Stimulated activated CD4-positive, alpha-beta T cell treated with anti-CD3 and anti-CD28 coated beads, Interleukin-1b, Interleukin-23, amount 100 ng/mL, for 24 hours (primary cell): Measurements from ENCODE around the gene RASSF5.

Source experiments
- DNase-seq, 4 experiments: peaks; one replicate each; pipeline ENCODE4 v3.0.0-alpha.2; 2020; ENCODE audit warnings: low read depth in 4 of 4, low spot score in 1 of 4

Gene RASSF5

GRCh38 chr1:206582537-206582936 lies 75.2 kb downstream of the RASSF5 start:
- DNase-seq = no peak

- peak in 1 of 4 experiments; percentile 52 for DNase-seq
Measured at GRCh38 chr1:206582971-206583706, 75.8 kb downstream of the RASSF5 start.

DNA sequence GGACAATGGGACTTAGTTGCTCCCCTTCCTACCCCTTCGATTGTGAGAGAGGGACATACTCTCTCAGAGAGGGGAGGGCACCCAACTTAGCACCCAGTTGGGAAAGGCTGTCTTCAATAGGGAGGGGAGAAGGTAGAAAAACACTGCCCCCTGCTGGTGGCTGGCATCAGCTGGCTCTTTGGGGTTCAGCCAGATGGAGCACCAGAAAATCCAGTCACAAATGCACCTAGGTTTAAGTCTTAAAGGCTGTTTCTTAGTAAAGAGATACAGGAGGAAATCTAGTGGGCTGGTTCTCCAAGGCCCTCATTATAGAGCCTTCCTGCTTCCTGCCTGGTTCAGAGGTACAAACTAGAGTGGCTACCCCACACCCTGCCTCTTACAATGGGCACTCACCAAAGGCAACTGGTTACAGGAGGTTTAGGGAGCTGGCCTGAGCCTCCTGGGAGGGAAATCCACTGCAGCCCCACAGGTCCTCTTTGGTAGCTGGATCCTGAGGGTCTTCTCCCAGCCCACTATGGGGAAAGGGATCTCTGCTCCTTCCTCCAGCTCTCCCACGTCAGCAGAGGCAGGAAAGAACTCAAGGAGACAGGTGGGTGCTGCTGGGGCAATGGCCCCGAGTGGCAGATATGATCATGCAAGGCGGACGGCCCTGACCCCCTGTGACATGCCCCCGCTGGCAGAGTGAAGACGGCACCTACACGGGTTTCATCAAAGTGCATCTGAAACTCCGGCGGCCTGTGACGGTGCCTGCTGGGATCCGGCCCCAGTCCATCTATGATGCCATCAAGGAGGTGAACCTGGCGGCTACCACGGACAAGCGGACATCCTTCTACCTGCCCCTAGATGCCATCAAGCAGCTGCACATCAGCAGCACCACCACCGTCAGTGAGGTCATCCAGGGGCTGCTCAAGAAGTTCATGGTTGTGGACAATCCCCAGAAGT lies 76.6 kb downstream of the RASSF5 start:
- peak; percentile 75 to 93 (median 84) for DNase-seq

GRCh38 chr1:206584683-206585082 lies 77.4 kb downstream of the RASSF5 start:
- no peak for DNase-seq

DNA sequence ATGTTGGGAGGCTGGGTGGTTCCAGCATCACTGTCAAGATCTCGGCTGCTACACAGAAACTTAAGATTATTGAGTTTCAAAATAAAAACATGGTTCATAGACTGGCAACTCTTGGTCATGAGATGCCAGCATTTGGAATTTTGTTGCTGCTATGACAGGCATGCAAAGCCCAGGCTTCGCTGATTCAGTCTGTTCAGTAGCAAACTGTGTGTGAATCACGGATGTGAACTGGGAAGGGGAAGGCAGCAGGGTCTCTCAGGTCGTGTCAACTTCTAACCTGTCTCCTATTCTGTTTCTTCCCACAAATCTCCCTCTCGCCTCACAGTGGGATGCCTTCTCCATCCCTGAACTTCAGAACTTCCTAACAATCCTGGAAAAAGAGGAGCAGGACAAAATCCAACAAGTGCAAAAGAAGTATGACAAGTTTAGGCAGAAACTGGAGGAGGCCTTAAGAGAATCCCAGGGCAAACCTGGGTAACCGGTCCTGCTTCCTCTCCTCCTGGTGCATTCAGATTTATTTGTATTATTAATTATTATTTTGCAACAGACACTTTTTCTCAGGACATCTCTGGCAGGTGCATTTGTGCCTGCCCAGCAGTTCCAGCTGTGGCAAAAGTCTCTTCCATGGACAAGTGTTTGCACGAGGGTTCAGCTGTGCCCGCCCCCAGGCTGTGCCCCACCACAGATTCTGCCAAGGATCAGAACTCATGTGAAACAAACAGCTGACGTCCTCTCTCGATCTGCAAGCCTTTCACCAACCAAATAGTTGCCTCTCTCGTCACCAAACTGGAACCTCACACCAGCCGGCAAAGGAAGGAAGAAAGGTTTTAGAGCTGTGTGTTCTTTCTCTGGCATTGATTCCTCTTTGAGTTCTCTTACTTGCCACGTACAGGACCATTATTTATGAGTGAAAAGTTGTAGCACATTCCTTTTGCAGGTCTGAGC lies 79.4 kb downstream of the RASSF5 start:
- no peak for DNase-seq

- no peak for DNase-seq
Measured at GRCh38 chr1:206587904-206588303, 80.6 kb downstream of the RASSF5 start.

GRCh38 chr1:206588492-206588891 lies 81.2 kb downstream of the RASSF5 start:
- no peak for DNase-seq

DNA sequence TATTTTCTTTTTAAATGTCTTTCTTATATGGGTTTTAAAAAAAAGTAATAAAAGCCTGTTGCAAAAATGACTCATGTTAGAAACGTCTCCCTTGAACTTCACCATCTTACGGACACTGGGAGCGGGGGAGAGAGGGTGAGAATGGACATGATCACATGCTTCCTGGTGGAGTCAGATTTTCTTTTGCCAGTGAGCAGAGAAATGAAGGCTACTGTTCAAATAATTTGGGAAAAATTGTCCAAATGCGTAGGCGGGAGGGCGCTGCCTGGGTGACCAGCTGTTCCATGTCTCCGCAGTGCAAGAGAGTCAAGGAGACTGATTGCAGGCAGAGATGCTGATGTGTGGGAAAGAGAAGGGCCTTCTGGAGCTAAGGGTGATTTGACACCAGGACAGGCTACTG lies 81.9 kb downstream of the RASSF5 start:
- no peak for DNase-seq

GRCh38 chr1:206590025-206590758 lies 82.9 kb downstream of the RASSF5 start:
- peak in 1 of 4 experiments; percentile 55 for DNase-seq

DNA sequence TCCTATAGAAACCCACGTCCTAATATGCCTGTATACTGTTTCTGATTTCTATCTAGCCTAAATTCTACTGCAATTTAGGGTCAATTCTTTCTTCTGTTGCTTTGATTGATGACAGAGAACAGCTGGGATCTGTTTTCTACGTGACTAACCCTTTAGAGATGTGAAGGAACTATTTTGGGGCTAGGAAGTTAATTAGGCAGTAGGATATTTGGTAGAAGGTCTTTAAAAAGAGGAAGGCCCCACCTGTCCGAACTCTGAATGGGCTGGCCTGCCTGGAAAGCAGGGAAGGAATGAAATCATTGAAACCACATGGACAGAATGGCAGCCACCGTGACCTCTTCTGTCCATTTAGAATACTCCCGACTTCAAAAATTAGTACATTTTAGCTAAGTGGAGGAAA lies 83.9 kb downstream of the RASSF5 start:
- no peak for DNase-seq

DNA sequence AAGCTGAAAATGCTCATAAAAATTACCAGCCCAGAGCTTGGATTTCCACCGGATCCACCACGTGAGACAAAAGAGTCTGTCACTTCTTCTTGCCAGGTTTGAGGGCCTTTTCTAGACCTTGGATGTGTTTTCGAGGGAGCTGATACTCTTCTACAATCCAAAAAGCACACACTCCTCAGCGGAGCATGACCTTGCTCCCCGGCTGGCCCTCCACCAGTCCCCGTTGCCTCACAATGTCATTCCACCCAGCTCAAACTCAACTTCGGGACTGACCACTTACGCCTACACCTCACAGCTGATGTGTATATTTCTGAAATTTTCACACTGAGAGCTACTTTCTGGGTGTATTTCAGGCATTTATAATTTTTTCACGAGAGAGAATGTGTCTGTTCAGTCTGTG lies 84.4 kb downstream of the RASSF5 start:
- no peak for DNase-seq

DNA sequence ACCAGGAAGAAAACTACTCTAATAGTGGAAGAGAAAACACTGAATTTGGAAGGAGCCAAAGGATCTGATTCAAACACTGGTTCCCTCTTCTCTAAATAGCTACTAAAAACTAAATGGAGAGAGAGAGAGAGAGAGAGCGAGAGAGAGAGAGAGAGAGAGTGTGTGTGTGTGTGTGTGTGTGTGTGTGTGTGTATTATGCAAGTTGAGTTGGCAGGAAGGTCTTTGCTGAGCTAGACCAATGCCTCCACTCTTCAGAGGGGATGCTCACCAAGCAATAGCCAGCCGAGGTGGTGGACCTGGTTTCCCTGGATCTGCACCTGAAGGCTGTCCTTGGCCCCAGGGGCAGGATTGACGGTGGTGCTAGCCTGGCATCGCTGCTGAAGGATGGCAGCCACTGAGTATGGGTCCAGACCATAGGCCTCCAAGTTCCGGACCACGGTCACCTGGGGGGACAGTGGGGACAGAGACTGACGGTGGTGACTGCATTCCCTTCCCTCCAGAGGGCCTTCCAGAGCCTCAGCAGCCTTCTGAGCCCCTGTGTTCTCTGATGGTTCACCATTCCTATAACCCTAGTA lies 86.1 kb downstream of the RASSF5 start:
- DNase-seq = no peak

DNA sequence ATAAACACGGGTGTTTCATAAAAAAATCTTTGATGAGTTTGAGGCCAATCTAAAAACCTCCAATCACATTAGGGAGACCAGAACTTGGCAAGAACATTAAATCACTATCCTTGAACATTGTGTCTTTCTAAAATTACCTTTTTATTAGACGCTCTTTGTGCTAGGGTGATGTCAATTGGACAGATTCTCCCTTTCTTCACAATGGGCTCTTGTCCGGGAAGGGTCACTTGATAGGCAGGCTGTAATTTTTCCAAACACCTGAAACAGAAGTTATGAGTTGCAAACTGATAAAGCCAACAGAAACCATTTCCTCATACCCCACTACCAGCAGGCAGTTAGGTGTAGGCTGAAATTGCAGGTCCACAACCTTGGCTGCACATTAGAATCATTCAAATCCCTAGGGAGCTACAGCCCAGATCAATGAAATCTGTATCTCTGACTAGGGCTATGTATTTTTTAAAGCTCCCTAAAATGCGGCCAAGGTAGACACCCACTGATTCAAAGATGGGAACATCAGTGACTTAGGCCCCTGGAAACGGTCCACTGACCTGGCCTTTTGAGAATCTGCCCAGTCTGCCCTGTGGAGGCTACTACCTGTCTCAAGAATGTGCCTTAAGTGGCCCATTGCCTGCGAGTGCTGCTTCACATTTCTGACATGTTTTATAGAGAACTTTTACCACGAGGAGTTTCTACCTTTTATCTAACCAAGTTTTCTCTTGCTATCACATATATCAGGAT lies 88.4 kb downstream of the RASSF5 start:
- no peak for DNase-seq

- no peak for DNase-seq
Measured at GRCh38 chr1:206596319-206596666, 89.0 kb downstream of the RASSF5 start.

DNA sequence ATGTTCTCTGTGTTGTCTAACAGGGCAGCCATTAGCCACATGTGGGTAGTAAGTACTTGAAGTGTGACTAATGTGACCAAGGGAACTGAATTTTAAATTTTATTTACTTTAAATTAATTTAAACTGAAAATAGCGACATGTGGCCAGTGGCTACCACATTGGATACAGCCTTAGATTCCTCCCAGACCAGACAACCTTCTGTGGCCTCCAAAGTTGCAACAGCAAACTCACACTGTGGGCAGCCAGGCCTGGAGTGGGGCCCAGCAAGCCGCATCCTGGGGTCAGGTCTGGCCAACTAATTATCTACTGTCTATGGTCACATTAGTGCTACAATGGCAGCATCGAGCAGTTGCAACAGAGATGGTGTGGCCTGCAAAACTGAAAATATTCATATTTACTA lies 93.2 kb downstream of the RASSF5 start:
- DNase-seq = no peak

DNA sequence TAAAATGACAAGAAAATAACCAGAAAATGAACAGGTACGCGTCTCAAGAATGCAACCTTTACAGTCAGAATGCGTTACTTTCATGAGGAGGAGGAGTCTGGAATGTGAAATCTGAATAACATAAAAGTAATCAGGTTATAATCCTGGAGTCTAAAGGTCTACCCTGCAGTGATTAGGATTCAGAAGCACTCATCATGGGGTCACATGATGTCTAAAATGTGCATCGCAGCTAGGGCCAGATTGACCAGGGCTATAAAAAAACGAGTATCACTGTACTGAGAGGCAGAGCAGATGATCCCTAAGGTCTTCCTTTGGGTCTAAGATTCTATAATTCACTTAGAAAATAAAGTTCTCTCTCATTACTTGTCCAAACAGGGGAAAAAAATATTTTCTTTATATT lies 97.5 kb downstream of the RASSF5 start:
- no peak for DNase-seq

DNA sequence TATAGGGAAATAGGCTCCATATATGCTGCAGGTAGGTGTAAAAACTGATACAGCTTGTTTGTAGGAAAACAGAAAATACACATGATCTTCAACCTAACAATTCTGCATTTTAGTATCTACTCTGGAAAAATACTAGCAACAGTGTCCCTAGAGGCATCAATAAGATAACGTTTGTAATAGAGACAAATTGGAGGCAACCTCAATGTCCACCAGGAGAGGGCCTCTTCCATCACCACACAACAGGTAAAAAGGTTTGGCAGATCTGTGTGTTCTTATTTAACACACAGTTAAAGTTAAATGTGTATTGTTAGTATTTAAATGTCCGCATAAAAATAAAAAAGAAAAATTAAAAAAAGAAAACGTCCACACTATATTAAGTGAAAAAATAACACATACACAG lies 99.5 kb downstream of the RASSF5 start:
- DNase-seq = no peak

DNA sequence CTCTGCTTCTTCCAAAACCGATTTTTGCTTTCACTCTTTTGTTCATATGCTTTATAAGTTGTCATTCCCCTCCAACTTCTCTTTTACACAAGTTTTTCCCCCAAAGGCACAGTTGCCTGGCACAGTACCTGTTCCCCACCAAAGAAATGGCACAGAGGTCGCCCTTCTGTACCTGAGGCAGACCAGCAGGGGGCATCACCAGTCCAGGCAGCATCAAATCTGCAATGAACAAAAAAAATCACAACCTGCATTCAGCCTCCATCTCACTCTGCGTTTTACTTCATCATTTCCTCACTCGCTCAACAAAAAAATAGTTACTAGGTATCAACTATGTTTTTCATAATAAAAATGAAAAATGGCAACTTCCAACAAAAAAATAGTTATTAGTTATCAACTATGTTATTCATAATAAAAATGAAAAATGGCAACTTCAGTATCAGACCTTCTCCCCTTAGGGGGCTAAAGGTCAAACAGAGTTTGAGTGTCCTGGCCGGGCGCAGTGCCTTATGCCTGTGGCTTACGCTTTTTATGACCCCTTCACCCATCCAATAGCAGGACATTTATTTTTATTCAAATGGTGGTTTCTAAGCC lies 100.9 kb downstream of the RASSF5 start:
- DNase-seq = peak in 3 of 4 experiments; percentile 31 to 51 (median 34)
